RWPE1 (cell line): Measurements from ENCODE around the gene EFNA5.

Experiments used
- CTCF ChIA-PET: fragments of 350-600 bp; sonication (Branson Sonifier 250); formaldehyde crosslinking; extraction: SDS; loops from one replicate; lab custom pipeline; 2021; lab: Yijun Ruan, JAX
- POLR2A ChIA-PET: fragments of 400-600 bp; formaldehyde crosslinking; extraction: SDS; loops from one replicate; lab custom pipeline; 2020; ENCODE audit warnings: antibody characterized with exemption; ENCODE audit not compliant: low non-redundant PET; lab: Yijun Ruan, JAX
- DNase-seq: peaks from one replicate; pipeline ENCODE4 v3.0.0; 2012; ENCODE audit warnings: low spot score
- H3K27ac ChIP-seq: fragments of 450-650 bp; 2 replicates; pipeline ENCODE4 v1.5.1; 2017
- TF ChIP-seq, protein P1 (sequence below): fragments of 450-650 bp; conservative IDR thresholded peaks from 2 replicates; pipeline ENCODE4 v1.5.1; 2017; ENCODE audit warnings: low read depth, mild to moderate bottlenecking

The EFNA5 gene

DNA sequence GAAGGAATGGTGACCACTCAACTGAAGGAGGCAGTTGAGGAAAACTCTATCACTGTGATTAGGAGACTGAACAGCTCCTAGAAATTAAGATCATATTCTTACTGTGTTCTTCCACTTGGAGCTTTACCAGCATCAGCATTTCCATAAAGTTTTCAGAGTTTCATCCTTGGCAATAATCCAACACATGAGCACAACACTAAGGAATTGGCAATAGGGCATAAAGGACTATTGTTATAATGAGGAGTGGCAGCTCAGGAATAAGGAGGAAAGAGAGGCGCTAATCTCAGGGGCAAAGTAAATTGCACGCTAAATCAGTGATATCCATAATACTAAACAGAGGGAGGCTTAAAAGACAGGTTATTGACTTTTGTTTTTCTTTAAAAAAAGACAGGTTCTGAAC, 338.9 kb downstream of the EFNA5 start:
- DNase-seq, result no peak
- H3K27ac ChIP-seq, result no peak overlapping the region
- ChIA-PET POLR2A (no interaction called here), CTCF (interaction anchor here (0.7 kb wide), 1 partner anchor 168 kb away, joined by 4 read pairs; no protein-coding TSS in a partner anchor)
- TF ChIP-seq, protein P1, sequence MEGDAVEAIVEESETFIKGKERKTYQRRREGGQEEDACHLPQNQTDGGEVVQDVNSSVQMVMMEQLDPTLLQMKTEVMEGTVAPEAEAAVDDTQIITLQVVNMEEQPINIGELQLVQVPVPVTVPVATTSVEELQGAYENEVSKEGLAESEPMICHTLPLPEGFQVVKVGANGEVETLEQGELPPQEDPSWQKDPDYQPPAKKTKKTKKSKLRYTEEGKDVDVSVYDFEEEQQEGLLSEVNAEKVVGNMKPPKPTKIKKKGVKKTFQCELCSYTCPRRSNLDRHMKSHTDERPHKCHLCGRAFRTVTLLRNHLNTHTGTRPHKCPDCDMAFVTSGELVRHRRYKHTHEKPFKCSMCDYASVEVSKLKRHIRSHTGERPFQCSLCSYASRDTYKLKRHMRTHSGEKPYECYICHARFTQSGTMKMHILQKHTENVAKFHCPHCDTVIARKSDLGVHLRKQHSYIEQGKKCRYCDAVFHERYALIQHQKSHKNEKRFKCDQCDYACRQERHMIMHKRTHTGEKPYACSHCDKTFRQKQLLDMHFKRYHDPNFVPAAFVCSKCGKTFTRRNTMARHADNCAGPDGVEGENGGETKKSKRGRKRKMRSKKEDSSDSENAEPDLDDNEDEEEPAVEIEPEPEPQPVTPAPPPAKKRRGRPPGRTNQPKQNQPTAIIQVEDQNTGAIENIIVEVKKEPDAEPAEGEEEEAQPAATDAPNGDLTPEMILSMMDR, result no peak

GRCh38 chr5:107331312-107331711, 339.4 kb downstream of the EFNA5 start:
- H3K27ac ChIP-seq, result no peak overlapping the region
- TF ChIP-seq, protein P1, result no peak
- no peak for DNase-seq
- CTCF ChIA-PET, result interaction anchor here (0.7 kb wide), 1 partner anchor 169 kb away, joined by 4 read pairs; no protein-coding TSS in a partner anchor
- POLR2A ChIA-PET, result no interaction called here

DNA sequence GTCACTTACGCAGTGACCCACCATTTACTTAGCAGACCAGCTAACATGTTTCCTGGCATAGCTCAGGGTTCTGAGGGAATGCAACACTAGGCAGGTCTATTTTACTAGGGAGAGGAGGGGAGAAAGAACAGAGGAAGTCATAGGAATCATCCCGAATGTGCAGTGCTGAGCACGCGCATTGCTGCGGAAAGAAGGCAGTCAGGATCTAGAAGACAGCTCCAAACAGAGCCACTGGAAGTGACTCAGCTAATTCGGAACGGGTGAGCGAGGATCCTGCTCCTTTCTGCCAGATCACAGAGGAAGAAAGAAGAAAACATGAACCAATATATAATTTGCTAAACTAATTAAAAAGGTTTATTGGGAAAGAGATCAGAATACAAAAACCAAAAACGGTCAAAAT, 339.8 kb downstream of the EFNA5 start:
- no peak overlapping the region for H3K27ac ChIP-seq
- DNase-seq, result no peak
- TF ChIP-seq, protein P1, result no peak
- ChIA-PET CTCF (no interaction called here), POLR2A (no interaction called here)

- no peak overlapping the region for H3K27ac ChIP-seq
- TF ChIP-seq, protein P1, result no peak
- POLR2A ChIA-PET, result no interaction called here
- CTCF ChIA-PET, result no interaction called here
- DNase-seq, result no peak
Observed at GRCh38 chr5:107329850-107330249, 340.9 kb downstream of the EFNA5 start.
